ENCODE results near the gene MAL. TPM values are rescaled to one million over a fixed set of nuclear protein-coding genes. Genes with fewer than 3 reads are reported as not detected.

The MAL gene
- total and polyA plus RNA-seq, 2 experiments from 2014 or later, result 0.24 to 0.31 TPM

GRCh38 chr2:95056044-95056443 is 30.5 kb downstream of the MAL start (continued):
- TF ChIP-seq, protein P1, sequence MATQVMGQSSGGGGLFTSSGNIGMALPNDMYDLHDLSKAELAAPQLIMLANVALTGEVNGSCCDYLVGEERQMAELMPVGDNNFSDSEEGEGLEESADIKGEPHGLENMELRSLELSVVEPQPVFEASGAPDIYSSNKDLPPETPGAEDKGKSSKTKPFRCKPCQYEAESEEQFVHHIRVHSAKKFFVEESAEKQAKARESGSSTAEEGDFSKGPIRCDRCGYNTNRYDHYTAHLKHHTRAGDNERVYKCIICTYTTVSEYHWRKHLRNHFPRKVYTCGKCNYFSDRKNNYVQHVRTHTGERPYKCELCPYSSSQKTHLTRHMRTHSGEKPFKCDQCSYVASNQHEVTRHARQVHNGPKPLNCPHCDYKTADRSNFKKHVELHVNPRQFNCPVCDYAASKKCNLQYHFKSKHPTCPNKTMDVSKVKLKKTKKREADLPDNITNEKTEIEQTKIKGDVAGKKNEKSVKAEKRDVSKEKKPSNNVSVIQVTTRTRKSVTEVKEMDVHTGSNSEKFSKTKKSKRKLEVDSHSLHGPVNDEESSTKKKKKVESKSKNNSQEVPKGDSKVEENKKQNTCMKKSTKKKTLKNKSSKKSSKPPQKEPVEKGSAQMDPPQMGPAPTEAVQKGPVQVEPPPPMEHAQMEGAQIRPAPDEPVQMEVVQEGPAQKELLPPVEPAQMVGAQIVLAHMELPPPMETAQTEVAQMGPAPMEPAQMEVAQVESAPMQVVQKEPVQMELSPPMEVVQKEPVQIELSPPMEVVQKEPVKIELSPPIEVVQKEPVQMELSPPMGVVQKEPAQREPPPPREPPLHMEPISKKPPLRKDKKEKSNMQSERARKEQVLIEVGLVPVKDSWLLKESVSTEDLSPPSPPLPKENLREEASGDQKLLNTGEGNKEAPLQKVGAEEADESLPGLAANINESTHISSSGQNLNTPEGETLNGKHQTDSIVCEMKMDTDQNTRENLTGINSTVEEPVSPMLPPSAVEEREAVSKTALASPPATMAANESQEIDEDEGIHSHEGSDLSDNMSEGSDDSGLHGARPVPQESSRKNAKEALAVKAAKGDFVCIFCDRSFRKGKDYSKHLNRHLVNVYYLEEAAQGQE (IDR thresholded peaks at IDR 0.05; ENCODE audit: unreplicated experiment), result no peak
- no peak for TF ChIP-seq ZNF114 (CRISPR knock-in tag; IDR thresholded peaks at IDR 0.05)
- TF ChIP-seq, protein P2, sequence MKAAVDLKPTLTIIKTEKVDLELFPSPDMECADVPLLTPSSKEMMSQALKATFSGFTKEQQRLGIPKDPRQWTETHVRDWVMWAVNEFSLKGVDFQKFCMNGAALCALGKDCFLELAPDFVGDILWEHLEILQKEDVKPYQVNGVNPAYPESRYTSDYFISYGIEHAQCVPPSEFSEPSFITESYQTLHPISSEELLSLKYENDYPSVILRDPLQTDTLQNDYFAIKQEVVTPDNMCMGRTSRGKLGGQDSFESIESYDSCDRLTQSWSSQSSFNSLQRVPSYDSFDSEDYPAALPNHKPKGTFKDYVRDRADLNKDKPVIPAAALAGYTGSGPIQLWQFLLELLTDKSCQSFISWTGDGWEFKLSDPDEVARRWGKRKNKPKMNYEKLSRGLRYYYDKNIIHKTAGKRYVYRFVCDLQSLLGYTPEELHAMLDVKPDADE (IDR thresholded peaks at IDR 0.05), result no peak
- no peak for TF ChIP-seq EZH2 (IDR thresholded peaks at IDR 0.05; ENCODE audit: low read depth, unreplicated experiment)
- TF ChIP-seq POLR2AphosphoS5 (IDR thresholded peaks at IDR 0.05; ENCODE audit: low read depth), result no peak

DNA sequence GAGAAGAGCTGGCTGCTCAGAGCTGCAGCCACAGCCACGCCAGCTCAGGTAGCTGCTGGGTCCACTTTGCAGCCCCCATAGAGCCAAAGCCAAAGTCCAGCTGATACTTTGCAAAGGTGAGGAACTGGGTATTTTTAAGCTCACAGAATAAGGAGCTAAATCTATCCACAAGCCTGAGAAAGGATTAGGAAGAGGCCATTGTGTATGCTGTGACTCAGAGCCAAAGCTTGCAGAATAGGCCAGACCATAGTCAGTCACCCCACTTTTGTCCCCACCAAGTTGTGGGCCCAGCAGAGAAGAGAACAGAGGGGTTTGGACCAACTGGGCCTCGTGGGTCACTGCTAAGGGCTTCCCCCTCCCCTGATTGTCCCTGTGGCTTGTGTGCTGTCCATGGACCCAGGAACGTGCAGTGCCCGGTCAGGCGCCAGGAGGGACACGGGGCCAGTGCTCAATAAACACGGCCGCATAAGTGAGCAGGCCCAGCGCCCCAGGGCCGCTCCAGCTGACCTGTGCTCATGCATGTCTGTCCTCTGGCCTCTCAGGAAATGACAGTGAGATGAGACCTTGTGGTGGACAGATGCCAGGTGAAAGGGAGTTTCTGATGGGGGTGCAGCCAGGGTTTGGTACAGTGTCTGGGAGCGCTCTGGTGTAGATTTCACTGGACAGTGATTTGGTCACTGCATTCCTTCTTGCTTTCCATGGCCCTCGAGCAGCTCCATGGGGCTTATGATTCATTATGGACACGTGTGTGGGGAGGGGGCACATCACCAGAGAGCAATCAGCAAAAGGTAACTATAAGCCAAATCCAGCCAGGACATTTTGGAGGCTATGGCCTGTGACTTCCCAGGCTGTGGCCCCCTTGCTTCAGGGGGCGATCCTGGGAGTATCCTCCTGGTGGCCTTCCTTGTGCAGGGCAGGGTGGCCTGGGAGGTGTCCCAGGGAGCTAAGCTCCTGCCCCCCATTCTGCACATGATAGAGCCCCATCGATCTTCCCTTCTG is 31.3 kb downstream of the MAL start:
- ATAC-seq, result no peak

More for the DNA sequence above, 31.3 kb downstream of the MAL start:
- H3K9me2 ChIP-seq (ENCODE audit: insufficient read depth), result no peaks in the 10 kb centered on the region
- H3K27me3 ChIP-seq (ENCODE audit: insufficient read depth), result no peaks in the 10 kb centered on the region
- no peak overlapping the region for H3K4me2 ChIP-seq
- no peak overlapping the region for H3K4me3 ChIP-seq
- H3K27me3 Mint-ChIP-seq (ENCODE audit: insufficient read depth, low read depth, poor library complexity), result peaks cover 14% of the 10 kb centered on the region
- H3K36me3 Mint-ChIP-seq (ENCODE audit: low read depth), result no peaks in the 10 kb centered on the region
- TF ChIP-seq POLR2AphosphoS5 (IDR thresholded peaks at IDR 0.05; ENCODE audit: low read depth) (no peak), EZH2phosphoT487 (IDR thresholded peaks at IDR 0.05; ENCODE audit: unreplicated experiment) (no peak)
- TF ChIP-seq, protein P3, sequence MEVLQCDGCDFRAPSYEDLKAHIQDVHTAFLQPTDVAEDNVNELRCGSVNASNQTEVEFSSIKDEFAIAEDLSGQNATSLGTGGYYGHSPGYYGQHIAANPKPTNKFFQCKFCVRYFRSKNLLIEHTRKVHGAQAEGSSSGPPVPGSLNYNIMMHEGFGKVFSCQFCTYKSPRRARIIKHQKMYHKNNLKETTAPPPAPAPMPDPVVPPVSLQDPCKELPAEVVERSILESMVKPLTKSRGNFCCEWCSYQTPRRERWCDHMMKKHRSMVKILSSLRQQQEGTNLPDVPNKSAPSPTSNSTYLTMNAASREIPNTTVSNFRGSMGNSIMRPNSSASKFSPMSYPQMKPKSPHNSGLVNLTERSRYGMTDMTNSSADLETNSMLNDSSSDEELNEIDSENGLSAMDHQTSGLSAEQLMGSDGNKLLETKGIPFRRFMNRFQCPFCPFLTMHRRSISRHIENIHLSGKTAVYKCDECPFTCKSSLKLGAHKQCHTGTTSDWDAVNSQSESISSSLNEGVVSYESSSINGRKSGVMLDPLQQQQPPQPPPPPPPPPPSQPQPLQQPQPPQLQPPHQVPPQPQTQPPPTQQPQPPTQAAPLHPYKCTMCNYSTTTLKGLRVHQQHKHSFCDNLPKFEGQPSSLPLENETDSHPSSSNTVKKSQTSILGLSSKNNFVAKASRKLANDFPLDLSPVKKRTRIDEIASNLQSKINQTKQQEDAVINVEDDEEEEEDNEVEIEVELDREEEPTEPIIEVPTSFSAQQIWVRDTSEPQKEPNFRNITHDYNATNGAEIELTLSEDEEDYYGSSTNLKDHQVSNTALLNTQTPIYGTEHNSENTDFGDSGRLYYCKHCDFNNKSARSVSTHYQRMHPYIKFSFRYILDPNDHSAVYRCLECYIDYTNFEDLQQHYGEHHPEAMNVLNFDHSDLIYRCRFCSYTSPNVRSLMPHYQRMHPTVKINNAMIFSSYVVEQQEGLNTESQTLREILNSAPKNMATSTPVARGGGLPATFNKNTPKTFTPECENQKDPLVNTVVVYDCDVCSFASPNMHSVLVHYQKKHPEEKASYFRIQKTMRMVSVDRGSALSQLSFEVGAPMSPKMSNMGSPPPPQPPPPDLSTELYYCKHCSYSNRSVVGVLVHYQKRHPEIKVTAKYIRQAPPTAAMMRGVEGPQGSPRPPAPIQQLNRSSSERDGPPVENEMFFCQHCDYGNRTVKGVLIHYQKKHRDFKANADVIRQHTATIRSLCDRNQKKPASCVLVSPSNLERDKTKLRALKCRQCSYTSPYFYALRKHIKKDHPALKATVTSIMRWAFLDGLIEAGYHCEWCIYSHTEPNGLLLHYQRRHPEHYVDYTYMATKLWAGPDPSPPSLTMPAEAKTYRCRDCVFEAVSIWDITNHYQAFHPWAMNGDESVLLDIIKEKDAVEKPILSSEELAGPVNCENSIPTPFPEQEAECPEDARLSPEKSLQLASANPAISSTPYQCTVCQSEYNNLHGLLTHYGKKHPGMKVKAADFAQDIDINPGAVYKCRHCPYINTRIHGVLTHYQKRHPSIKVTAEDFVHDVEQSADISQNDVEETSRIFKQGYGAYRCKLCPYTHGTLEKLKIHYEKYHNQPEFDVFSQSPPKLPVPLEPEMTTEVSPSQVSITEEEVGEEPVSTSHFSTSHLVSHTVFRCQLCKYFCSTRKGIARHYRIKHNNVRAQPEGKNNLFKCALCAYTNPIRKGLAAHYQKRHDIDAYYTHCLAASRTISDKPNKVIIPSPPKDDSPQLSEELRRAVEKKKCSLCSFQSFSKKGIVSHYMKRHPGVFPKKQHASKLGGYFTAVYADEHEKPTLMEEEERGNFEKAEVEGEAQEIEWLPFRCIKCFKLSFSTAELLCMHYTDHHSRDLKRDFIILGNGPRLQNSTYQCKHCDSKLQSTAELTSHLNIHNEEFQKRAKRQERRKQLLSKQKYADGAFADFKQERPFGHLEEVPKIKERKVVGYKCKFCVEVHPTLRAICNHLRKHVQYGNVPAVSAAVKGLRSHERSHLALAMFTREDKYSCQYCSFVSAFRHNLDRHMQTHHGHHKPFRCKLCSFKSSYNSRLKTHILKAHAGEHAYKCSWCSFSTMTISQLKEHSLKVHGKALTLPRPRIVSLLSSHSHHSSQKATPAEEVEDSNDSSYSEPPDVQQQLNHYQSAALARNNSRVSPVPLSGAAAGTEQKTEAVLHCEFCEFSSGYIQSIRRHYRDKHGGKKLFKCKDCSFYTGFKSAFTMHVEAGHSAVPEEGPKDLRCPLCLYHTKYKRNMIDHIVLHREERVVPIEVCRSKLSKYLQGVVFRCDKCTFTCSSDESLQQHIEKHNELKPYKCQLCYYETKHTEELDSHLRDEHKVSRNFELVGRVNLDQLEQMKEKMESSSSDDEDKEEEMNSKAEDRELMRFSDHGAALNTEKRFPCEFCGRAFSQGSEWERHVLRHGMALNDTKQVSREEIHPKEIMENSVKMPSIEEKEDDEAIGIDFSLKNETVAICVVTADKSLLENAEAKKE (CRISPR knock-in tag; IDR thresholded peaks at IDR 0.05), result no peak
- no peak for DNase-seq (ENCODE audit: low spot score)
- no peaks in the 10 kb centered on the region for H4K20me1 ChIP-seq (replicated peaks; ENCODE audit: insufficient read depth)
- no peaks in the 10 kb centered on the region for H3K9me3 Mint-ChIP-seq
- no peak overlapping the region for H3K27ac Mint-ChIP-seq
- no peaks in the 10 kb centered on the region for H3K79me2 ChIP-seq (replicated peaks; ENCODE audit: insufficient read depth)
- H3K4me3 Mint-ChIP-seq, result no peak overlapping the region
- peaks cover 2% of the 10 kb centered on the region; the same call in 2 of the 3 replicates for H3K4me1 Mint-ChIP-seq
- H3K36me3 ChIP-seq (ENCODE audit: insufficient read depth), result no peaks in the 10 kb centered on the region
- no peak overlapping the region for H2AFZ ChIP-seq
- H3K27ac ChIP-seq (ENCODE audit: low read depth), result no peak overlapping the region
- no peaks in the 10 kb centered on the region for H3F3A ChIP-seq (replicated peaks; ENCODE audit: low read depth)
- no peaks in the 10 kb centered on the region for H3K4me1 ChIP-seq (ENCODE audit: insufficient read depth)
